HG03139 (cell line): ENCODE data around the gene ANKHD1.

Source experiments
- ATAC-seq: cut with Tn5 transposase; IDR thresholded peaks from one replicate; pipeline ENCODE4 v1.9.1; 2021; ENCODE audit not compliant: unreplicated experiment

ANKHD1 gene

DNA sequence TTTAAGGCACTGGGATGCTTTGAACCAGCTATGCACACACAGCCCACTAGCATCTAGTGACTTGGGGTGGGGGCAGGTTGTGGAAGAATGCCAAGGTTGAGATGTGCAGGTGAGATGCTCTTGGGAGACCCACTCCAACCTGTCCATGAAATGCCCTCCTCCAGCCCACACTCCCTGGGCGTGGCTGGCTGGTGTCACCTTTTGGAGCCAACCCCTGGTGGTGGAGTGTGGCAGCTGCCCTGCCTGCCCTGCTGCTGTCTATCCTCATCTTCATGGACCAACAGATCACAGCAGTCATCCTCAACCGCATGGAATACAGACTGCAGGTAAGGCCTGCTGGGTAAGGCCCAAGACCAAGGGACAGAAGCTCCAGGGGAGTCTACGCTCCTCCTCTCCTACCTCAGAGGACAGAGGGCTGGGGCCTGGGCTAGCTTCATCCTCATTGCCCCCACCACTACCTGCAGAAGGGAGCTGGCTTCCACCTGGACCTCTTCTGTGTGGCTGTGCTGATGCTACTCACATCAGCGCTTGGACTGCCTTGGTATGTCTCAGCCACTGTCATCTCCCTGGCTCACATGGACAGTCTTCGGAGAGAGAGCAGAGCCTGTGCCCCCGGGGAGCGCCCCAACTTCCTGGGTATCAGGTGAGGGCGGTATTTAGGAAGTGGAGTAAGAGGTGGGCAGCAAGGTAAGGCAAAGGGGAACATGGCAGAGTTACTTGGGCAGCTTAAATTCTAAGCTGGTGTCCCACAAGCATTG is 34.2 kb upstream of the ANKHD1 start:
- ATAC-seq, result no peak

DNA sequence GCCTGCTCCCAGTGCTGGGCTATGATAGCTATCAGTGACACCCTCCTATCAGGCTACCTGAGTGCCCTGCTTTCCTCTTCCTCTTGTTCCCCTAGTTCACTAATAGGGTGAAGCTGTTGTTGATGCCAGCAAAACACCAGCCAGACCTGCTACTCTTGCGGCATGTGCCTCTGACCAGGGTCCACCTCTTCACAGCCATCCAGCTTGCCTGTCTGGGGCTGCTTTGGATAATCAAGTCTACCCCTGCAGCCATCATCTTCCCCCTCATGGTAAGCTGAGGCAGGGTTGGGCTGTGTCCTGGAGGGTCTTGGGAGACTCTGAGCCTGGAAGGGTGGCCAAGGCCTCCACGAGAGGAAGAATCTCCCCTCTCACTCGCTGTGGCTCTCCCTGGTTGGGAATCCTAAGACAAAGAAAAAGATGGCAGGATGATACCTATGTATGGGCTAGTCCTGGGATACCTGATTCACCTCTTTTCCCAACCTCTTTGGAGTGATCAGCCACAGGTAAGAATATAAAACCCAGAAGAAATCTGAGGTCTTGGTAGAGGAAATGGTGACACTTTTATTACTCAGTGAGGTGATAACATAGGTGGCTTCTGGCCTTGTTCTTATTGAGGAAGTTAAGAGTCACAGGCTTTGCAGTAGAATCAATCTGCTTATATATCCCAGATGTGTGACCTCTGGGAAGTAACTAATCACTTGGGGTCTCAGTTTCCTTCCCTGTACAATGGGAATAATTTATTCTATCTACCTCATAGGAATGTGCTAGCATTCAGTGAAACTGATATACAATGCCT is 30.1 kb upstream of the ANKHD1 start:
- no peak for ATAC-seq

DNA sequence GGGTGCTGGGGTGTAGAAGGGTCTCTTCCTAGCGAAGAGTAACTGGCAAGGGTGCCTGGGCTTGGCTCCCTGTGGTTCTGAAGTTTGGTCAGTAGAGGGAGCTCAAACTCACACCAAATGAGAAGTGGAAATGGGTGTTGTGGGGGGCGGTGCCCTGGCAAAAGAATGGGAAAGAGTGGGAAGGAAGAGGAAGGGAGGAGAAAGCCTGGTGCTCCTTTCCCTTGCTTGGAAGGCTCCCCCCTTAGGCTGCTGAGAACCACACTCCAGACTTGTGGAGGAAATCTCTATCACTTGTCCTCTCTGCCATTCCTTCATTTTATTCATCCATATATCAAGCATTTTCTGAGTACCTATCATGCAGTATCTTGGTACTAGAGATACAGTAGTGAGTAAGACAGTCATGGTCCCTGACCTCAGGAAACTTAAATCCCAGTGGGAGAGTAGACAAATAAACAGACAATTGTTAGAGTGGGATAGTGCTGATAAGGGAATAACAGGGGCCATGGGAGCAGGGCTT is 28.6 kb upstream of the ANKHD1 start:
- no peak for ATAC-seq

DNA sequence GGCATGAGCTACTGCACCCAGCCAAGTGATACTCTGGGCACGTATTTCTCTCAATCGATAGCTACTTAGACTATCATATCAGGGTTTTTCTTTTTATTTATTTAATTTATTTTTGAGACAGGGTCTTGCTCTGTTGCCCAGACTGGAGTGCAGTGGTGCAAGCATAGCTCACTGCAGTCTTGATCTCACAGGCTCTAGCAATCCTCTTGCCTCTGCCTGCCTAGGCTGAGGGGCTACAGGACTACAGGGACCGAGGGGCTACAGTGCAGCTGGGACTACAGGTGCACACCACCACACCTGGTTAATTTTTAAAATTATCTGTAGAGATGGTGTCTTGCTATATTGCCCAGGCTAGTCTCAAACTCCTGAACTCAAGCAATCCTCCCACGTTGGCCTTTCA is 20.3 kb upstream of the ANKHD1 start:
- ATAC-seq, result no peak

DNA sequence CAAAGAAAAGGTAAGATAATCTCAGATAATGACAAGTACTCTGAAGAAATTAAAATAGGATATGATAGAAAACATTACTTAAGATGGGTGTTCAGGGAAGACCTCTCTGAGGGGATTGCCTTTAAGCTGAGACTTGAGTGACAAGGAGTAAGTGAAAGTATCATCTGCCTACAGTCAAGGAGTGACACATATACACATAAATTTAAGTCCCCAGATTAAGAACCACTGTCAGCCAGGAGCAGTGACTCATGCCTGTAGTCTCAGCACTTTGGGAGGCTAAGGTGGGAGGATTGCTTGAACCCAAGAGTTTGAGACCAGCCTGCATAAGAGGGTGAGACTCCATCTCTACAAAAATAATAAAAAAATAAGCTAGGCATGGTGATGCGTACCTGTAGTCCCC is 19.7 kb upstream of the ANKHD1 start:
- ATAC-seq, result no peak

DNA sequence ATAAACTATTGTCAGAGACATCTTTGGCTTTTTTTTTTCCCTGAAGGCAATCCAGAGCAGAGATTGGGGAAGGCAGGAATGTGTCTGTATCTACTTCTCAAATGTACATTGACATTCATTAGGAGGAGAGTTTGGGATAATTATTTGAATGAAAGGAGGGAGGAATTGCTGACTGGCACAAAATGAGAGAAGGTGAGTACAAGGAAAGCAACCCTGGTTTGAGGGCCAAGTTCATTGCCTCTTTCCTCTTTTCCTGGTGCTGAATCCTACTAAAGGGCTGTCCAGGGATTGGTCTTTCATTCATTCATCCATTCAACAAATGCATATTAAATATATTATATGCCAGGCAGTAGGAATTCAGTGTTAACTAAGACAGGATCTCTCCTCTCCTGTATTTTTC is 18.8 kb upstream of the ANKHD1 start:
- ATAC-seq, result no peak

DNA sequence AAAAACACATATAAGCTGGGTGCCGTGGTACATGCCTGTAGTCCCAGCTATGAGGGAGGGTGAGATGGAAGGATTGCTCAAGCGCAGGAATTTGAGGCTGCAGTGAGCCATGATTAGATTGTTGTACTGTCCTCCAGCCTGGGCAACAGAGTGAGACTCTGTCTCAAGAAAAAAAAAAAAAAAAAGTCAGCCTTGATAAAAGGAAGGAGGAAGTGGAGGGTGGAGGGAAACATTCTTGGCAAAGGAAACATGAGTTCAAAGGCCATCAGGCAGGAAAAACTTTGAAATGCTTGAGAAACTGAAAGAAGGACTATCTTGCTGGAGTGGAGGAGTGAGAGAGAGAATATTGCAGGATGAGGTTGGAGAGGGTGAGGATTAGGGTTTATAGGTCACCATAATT is 18.3 kb upstream of the ANKHD1 start:
- ATAC-seq, result no peak

DNA sequence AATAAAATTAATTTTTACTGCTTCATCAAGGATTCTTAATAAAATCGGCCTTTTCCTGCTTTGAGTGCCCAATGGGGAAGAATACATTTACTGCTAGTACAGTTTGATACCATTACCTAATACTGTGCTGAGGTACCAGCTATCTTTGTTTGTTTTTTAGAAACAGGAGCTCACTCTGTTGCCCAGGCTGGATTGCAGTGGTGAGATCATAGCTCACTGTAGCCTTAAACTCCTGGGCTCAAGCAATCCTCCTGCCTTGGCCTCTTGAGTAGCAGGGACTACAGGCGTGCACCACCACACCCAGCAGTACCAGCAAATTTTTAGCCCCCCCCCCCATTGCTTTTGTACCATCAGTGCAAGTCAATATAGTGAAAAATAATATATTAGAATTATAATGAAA is 13.6 kb upstream of the ANKHD1 start:
- no peak for ATAC-seq

DNA sequence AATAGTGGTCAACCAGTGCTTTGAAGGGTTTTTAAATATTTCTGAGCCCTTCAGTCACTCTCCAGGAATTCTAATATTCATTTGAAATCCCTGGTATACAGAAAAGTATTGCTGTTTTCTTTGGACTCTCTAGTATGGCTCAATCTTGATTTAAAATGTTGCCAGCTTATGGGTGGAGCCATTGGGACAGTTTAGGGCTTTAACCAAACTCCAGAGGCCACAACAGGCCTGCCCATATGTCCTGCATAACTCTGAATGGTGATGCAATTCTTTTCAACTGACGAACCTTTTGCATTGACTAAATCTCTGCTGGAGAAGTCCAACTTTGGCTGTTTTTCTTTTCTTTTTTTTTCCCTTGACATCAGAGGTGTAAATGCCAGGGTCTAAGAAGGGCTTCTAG is 10.3 kb upstream of the ANKHD1 start:
- ATAC-seq, result no peak

DNA sequence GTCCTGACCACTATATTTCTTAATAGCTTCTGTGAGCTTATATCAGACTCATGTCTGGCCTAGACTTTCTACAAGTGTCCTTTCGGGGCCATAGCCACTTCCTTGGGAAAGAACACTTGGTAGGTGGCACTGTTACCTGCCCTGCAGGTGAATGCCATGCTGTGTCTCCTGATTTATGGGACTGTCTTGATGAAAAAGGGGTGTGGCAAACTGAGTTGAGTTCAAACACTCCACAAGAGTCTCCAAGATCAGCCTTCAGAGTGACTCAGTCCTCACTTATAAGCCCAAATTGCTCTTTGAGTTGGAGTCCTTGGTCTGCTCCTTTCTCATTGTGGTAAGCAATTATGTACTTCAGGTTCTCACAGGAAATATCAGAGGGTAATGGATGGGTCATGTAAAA is 9.9 kb upstream of the ANKHD1 start:
- no peak for ATAC-seq

DNA sequence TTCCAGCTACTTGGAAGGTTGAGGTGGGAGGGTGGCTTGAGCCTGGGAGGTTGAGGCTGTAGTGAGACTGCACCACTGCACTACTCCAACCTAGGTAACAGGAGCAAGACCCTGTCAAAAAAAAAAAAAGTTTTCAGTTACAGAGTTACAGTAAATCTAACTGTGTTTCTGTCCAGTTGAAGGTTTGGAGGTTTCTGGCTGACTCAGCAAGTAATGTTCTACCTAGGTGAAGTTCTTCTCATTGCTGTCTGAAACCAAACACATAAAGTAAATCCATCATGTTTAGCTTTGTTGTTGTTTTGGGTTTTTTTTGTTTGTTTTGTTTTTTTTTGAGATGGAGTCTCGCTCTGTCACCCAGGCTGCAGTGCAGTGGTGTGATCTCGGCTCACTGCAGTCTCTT is 7.9 kb upstream of the ANKHD1 start:
- ATAC-seq, result no peak

DNA sequence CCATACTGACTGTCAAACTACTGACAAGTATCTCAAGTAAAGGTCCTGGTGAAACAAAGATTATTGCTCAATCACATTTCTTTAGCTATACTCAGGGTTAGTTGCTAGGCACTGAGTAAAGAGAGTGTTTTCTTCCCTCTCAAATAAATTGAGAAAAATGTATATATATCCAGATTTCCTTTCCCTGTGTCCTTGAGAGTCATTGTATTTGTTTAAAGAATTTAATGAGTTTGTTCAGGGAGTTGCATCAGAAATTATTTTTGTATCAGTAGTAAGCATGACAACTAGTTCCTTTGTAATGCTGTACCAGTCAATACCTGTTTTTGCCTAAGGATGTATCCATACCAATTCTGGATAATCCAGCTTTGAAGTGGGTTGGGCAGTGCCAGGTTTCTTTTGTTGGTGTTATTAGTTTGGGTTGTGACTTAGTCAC is 3.2 kb upstream of the ANKHD1 start:
- no peak for ATAC-seq

DNA sequence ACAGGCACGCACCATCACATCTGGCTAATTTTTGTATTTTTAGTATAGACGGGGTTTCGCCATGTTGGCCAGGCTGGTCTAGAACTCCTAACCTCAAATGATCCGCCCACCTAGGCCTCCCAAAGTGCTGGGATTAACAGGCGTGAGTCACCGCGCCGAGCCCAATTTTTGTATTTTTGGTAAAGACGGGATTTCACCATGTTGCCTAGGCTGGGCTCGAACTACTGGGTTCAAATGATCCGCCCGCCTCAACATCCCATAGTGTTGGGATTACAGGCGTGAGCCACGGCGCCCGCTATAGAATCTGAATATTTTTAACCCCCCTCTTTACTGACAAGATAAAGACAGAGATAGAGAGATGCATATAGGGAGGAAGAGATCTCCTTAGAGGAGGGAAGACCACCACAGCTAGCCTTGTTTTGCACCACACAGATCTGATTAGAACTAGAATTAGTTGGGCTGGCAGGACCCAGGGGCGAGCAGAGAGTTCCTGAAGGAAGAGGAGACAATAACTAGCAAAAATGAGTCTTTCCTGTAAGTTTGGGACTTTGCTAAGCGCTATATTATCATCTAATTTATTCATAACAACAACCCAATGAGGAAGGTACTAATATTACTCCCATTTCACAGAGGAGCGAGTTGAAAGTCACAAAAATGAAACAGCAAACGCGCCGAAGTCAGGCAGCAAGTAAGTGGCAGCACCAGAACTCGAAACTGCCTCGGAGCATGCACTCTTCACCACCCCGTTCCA is 1.5 kb upstream of the ANKHD1 start:
- peak; percentile 1 for ATAC-seq

DNA sequence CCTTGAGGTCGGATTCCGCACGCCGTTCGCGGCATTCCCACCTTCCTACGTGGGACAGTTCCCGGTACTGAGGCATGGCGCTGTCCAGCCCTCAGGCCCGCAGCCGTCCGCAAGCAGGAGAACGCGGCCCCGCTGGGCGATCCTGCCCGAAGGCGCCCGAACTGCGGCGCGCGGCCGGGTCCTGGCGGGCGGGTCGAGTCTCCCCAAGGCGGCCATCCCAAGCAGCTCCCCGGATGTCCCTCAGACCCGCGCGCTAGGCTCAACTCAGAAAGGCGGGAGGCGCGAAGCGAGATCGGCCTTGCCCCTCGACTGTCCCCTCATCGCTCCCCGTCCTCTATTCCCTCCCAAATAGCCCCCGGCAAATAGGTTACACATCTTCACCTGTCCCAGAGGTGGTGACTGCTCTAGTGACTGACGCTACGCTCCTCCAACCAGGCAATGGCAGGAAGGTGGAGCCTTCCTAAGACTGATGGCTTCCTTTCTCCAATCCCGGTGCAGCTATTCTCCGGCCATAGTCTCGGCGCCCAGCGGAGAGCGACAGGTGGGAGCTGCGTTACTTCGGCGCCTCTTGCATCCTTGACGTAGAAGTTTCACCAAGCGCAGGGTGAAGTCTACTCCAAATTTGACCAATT is 787 bp upstream of the ANKHD1 start:
- ATAC-seq, result peak; percentile 60

DNA sequence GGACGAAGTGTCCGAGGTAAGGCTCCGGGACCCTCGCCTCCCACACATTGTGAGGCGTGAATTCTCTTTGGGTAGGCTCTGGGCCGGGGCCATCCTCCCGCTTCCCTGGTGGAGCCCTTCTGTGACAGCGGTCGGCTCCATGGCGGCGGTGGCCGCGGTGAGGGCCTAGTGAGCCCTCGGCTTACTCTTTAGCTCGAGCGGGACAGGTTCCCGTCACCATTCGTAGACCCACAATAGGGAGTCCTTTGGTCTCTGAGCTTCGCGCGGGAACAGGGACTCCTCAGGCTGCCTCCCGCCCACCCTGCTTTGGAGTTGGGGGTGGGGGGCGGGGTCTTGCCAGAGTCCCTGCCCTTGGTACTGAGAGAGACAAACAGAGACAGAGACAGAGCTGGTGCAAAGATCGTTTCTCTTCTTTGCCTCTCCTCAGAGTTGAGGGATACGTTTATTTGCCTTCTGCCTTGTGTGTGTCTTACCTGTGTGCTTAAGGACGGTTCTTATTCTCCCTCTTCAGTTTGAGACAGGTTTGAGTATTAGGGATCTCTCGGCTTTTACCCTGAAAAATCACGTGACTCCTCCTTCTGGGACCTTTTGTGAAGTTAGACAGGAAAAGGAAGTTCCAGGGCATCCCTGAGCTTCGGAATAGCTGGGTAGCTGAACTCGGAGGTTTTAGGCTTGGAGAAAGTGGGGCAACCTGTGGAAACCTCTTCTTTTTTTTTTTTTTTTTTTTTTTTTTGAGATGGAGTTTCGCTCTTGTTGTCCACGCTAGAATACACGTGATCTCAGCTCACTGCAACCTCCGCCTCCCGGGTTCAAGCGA is 833 bp downstream of the ANKHD1 start:
- ATAC-seq, result no peak

DNA sequence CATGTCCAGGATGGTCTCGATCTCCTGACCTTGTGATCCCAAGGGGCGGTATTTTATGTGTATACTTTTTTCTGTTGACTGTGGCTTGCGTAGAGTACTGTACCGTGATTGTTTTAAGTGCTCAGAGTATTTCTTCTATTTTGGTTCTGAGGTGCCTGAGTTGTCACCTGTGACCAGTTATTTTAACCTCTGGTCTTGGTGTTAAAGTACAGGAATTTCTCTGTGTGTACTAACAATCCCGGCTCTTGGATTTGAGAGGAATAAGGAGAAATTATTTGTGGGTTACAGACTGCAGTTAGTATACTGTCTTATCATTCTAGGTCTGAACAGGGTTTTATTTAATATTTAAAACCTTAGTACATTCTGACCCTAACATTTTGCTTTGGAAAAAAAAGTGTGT is 2.0 kb downstream of the ANKHD1 start:
- ATAC-seq, result no peak

DNA sequence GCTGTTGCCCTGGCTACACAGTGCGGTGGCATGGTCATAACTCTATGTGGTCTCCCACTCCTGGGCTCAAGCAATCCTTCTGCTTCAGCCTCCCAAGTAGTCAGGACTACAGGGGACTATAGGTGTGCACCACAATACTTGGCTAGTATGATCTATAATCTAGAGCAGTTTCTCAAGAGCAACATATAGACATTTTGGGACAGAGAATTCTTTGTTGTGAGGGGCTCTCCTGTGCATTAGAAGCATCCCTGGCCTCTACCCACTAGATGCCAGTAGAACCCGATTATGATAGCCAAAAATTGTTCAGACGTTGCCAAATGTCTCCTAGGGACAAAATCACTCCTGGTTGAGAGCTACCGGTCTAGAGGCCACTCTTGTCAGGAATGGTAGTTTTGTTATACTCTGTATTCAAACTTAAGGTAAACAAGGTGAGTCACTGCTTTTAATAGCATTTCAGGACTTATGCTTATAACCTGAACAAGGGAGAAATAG is 7.2 kb downstream of the ANKHD1 start:
- no peak for ATAC-seq

DNA sequence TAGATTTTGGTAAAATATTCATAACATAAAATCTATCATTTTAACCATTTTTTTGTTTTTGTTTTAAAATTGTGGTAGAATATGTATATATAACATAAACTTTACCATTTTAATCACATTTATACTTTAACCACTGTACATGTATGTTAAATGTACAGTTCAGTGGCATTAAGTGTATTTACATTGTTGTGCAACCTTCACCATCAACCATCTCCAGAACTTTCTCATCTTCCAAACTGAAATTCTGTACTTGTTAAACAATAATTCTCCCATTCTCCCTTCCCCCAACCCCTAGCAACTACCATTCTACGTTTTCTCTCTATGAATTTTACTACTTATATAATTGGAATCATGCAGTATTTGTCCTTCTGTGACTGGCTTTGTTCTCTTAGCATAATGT is 11.6 kb downstream of the ANKHD1 start:
- no peak for ATAC-seq

DNA sequence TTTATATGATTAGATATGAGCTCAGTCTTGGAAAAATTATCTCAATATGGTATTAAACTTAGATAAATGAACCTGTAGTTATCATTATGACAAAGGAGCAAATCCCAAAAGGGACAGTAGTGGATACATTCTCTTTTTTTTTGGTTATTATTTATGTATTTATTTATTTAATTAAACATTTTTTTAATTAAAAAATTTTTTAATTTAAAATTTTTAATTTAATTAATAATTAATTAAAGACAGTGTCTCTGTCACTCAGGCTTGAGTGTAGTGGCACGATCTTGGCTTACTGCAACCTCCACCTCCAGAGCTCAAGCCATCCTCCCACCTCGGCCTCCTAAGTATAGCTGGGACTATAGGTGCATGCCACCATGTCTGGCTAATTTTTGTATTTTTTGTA is 15.6 kb downstream of the ANKHD1 start:
- no peak for ATAC-seq

DNA sequence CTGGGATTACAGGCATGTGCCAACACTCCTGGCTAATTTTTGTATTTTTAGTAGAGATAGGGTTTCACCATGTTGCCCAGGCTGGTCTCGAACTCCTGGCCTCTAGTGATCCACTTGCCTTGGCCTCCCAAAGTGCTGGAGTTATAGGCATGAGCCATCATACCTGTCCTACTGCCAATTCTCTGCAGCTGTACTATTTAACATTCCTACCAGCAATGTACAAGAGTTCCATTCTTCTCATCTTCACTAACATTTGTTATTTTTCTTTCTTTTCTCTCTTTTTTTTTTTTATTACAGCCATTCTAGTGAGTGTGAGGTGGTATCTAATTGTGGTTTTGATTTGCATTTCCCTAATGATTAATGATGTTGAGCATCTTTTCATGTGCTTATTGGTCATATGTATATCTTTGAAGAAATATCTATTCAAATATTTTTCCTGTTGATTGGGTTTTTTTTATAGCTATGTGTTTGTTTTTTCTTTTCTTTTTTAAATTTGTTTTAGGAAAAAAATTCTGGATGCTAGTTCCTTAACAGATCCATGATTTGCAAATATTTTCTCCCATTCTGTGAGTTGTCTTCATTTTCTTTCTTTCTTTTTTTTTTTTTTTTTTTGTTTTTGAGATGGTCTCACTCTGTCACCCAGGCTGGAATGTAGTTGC is 17.4 kb downstream of the ANKHD1 start:
- ATAC-seq, result no peak
